GM12801 (cell line): ENCODE data around the gene AMMECR1.

ENCODE experiments used
- TF ChIP-seq, protein P1 (sequence below): IDR thresholded peaks from one replicate; pipeline ENCODE4 v1.5.1; 2011; ENCODE audit warnings: control low read depth; ENCODE audit not compliant: insufficient read length; ENCODE audit errors: extremely low read depth

Gene AMMECR1

DNA sequence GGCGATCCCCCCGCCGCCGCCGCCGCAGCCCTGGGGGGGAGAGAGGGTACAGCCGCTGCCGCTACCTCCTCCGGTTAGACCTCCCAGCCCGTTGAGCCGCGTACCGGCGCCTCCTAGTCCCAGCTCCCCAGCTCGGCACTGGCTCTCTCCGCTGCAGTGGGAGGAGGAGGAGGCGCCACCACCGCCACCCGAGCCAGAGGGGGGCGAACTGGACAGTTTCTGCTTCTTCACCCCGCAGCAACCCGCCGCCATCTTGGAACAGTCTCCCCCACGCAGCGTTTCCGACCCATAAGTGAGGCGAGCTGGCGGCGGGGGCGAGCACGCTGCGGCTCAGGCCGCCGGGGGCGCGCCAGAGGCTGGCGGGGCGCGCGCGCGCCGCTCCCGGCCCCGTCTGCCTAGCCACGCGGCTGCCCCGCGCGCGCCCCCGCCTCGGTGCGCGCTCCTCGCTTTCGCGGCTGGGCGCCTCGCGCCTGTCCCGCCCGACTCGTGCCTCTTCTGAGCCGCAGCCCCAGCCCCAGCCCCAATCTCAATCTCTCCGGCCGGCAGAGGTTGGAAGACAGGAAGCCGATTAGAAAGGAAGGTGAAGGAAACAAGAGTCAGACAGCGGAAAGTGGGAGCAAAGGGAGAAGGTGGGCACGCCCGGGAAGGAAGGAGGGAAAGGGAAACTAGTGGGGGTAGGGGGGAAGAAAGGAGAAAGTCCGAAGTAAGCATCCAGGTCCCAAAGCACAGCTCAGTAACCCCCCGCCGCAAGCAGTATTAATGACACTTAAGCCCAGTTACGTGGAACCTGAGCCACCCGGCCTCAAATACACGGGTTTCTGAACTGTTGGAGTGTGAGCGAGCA lies at the start of gene AMMECR1:
TSS of gene AMMECR1 (minus strand) at position 266 of the 844 bp plus-strand sequence. CDS start at position 252, 14 bp downstream.
- TF ChIP-seq, protein P1, sequence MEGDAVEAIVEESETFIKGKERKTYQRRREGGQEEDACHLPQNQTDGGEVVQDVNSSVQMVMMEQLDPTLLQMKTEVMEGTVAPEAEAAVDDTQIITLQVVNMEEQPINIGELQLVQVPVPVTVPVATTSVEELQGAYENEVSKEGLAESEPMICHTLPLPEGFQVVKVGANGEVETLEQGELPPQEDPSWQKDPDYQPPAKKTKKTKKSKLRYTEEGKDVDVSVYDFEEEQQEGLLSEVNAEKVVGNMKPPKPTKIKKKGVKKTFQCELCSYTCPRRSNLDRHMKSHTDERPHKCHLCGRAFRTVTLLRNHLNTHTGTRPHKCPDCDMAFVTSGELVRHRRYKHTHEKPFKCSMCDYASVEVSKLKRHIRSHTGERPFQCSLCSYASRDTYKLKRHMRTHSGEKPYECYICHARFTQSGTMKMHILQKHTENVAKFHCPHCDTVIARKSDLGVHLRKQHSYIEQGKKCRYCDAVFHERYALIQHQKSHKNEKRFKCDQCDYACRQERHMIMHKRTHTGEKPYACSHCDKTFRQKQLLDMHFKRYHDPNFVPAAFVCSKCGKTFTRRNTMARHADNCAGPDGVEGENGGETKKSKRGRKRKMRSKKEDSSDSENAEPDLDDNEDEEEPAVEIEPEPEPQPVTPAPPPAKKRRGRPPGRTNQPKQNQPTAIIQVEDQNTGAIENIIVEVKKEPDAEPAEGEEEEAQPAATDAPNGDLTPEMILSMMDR: no peak

GRCh38 chrX:110363244-110363643 lies 45.4 kb upstream of the AMMECR1 start:
- TF ChIP-seq, protein P1: no peak

DNA sequence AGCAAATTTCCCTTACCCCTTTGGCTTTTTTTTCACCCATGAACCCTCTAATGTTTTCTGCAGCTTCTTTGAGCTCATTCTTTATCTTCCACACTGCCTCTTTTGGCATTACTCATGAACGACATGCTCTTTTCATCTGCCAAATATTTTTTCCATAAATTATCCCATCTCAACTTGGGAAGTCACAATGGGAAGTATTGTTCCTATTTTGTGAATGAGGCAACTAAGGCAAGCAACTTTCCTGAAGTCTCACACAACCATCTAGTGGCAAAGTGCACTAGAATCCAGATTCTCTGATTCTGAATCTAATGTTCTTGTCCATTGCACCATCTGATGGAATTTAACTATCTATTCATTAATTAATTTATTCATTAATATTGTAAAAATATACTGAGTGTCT lies 41.4 kb upstream of the AMMECR1 start:
- TF ChIP-seq, protein P1: no peak

- TF ChIP-seq, protein P1: no peak
These were observed 40.7 kb upstream of the AMMECR1 start, which contains the start of gene RTL9 for GRCh38 chrX:110358548-110358947. Gene RTL9 (plus strand): TSS chrX:110358848. CDS start chrX:110450618, 91,770 bp downstream.

DNA sequence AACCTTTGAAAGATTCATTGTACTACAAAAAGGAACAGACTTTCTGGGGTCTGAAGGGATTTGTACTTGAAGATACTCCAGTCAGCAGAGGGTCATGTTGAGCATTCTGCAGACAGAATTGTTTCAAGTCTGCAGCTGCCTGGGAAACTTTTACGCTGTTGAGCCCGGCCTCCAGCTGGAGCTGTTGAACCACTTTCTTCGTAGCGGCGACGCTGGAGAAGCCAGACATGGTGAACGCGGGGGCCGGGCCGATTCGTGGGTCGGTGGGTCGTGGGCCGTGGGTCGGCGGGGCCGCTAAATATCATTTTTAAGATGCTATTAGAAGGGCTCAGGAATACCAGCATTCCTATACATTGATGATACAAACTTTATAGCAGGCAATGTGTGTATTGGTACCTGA lies 28.8 kb upstream of the AMMECR1 start:
- TF ChIP-seq, protein P1: no peak

GRCh38 chrX:110341189-110342035 lies 23.5 kb upstream of the AMMECR1 start:
- TF ChIP-seq, protein P1: no peak

DNA sequence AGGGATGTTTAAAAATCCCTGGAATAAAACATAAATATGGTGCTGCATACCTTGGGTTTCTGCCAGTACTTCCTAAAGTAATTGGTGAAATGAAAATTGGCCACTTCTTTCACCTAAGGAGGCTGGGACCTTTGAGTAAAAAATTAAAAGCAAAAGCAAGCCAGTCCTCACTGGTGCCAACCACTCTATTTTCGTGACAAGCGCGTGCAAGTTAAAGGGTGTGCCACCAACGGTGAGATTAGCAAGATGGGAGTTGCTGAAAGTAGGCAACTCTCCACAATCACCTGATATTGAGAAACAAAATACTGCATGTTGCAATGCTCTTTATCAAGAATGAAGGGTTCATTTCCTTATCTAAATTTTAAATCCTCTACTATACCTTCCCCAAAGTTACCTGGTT lies 21.1 kb upstream of the AMMECR1 start:
- TF ChIP-seq, protein P1: no peak
